Gastrocnemius medialis (tissue), 4 donors: ENCODE results near the gene CNNM4. TPM values are rescaled to one million over a fixed set of nuclear protein-coding genes. Genes with fewer than 3 reads are reported as not detected.
"Not testable (repeated sequence)": the region's sequence is repeated elsewhere in the genome, so short reads cannot be mapped to it uniquely, and the experiment has no call there.

Experiments used
- ATAC-seq, 2 donors: fragments of 150-250 bp; one replicate each; pipeline ENCODE4 v1.9.1; 2016
- DNase-seq, 2 donors: peaks; one replicate each; pipeline ENCODE4 v3.0.0-alpha.2; 2019
- H3K27ac ChIP-seq, 4 donors: fragments of 200-600 bp; sonication (generic); 1 replicate in 1 of 4; 2 replicates in 3 of 4; pipeline ENCODE4 v1.5.1; 2016 to 2018; ENCODE audit warnings: mild to moderate bottlenecking in 2 of 4, moderate library complexity in 1 of 4
- H3K27me3 ChIP-seq, 3 donors: fragments of 200-600 bp; sonication (generic) in 2 of 3; 1 replicate in 1 of 3; 2 replicates in 2 of 3; pipeline versions ENCODE4 v1.5.1 to v1.6.0; 2016 to 2019; ENCODE audit warnings: mild to moderate bottlenecking in 1 of 3, moderate library complexity in 1 of 3
- H3K36me3 ChIP-seq, 2 donors: fragments of 200-600 bp; sonication (generic) in 1 of 2; one replicate each; pipeline ENCODE4 v1.5.1; 2017 to 2018
- H3K4me1 ChIP-seq, 2 donors: fragments of 200-600 bp; sonication (generic) in 1 of 2; one replicate each; pipeline ENCODE4 v1.5.1; 2016 to 2017; ENCODE audit warnings: mild to moderate bottlenecking in 2 of 2
- H3K4me3 ChIP-seq, 4 donors: fragments of 200-600 bp; sonication (generic) in 3 of 4; 1 replicate in 1 of 4; 2 replicates in 3 of 4; pipeline ENCODE4 v1.5.1; 2016 to 2019; ENCODE audit warnings: mild to moderate bottlenecking in 2 of 4
- H3K9me3 ChIP-seq, 3 donors: fragments of 200-600 bp; sonication (generic) in 2 of 3; 1 replicate in 1 of 3; 2 replicates in 2 of 3; pipeline ENCODE4 v1.5.1; 2016 to 2019
- POLR2A ChIP-seq, 2 donors: fragments of 450-650 bp; IDR thresholded peaks; one replicate each; pipeline ENCODE4 v1.6.1; 2017; ENCODE audit warnings: antibody characterized with exemption in 2 of 2, mild to moderate bottlenecking in 2 of 2, moderate library complexity in 2 of 2
- in situ Hi-C, 4 donors: fragments of 200-750 bp; cut with MboI; loops; one replicate each; pipeline versions ENCODE4 v1.15.0 to v1.8.0; 2017; ENCODE audit warnings: low sequenced_read_pairs in 4 of 4
- intact Hi-C: fragments of 100-400 bp; cut with DNase I; formaldehyde crosslinking; loops from one replicate; pipeline ENCODE4 v1.15.1; 2023; ENCODE audit warnings: low total_unique reads
- total RNA-seq, 4 donors: library from RNA; depleted of rRNA; stranded (reverse); fragments of >200 nt; gene quantifications; one replicate each; pipeline versions ENCODE4 v1.1.0 to v1.2.3, GENCODE V29; 2016
- TF ChIP-seq, protein P1 (sequence below), 5 experiments: fragments of 450-650 bp in 3 of 5; fragments of 200-600 bp in 2 of 5; sonication (generic) in 2 of 5; IDR thresholded peaks in 4 of 5; conservative IDR thresholded peaks in 1 of 5; 1 replicate in 4 of 5; 2 replicates in 1 of 5; pipeline ENCODE4 v1.5.1; 2016 to 2019; ENCODE audit warnings: antibody characterized with exemption in 5 of 5, mild to moderate bottlenecking in 3 of 5, moderate library complexity in 3 of 5

Gene CNNM4
- total RNA-seq, 4 donors from 2014 or later: 5.4 to 20.1 (median 9.1) TPM

GRCh38 chr2:96792772-96793749 lies 32.4 kb downstream of the CNNM4 start:
- peak overlapping the region; percentile 62 to 92 (median 80) for H3K27ac ChIP-seq
- in situ Hi-C loops: no loop called here

GRCh38 chr2:96795076-96795475 lies 34.4 kb downstream of the CNNM4 start:
- in situ Hi-C loops (no loop called here), intact Hi-C loops (no loop called here)
- Histone ChIP-seq H3K27ac (peak overlapping the region in 1 of 4 donors; percentile 11), H3K4me3 (no peak overlapping the region), H3K4me1 (peaks cover 7 to 10% of the 10 kb centered on the region in 2 donors), H3K9me3 (no peaks in the 10 kb centered on the region), H3K36me3 (peaks cover 0 to 23% of the 10 kb centered on the region in 2 donors), H3K27me3 (no peaks in the 10 kb centered on the region)
- DNase-seq: no peak
- TF ChIP-seq, protein P1, sequence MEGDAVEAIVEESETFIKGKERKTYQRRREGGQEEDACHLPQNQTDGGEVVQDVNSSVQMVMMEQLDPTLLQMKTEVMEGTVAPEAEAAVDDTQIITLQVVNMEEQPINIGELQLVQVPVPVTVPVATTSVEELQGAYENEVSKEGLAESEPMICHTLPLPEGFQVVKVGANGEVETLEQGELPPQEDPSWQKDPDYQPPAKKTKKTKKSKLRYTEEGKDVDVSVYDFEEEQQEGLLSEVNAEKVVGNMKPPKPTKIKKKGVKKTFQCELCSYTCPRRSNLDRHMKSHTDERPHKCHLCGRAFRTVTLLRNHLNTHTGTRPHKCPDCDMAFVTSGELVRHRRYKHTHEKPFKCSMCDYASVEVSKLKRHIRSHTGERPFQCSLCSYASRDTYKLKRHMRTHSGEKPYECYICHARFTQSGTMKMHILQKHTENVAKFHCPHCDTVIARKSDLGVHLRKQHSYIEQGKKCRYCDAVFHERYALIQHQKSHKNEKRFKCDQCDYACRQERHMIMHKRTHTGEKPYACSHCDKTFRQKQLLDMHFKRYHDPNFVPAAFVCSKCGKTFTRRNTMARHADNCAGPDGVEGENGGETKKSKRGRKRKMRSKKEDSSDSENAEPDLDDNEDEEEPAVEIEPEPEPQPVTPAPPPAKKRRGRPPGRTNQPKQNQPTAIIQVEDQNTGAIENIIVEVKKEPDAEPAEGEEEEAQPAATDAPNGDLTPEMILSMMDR (IDR thresholded peaks at IDR 0.05 in 4 of 5, conservative IDR thresholded peaks at IDR 0.05 in 1 of 5): no peak
- TF ChIP-seq POLR2A (IDR thresholded peaks at IDR 0.05): no peak
- no peak for ATAC-seq

More at GRCh38 chr2:96792772-96793749, 32.4 kb downstream of the CNNM4 start:
- DNase-seq (no peak), ATAC-seq (peak in 1 of 2 donors; percentile 19)
- no peaks in the 10 kb centered on the region for H3K27me3 ChIP-seq
- H3K9me3 ChIP-seq: no peaks in the 10 kb centered on the region
- peaks cover 13 to 22% of the 10 kb centered on the region in 2 donors for H3K4me1 ChIP-seq
- intact Hi-C loops: no loop called here
- no peak overlapping the region for H3K4me3 ChIP-seq
- H3K36me3 ChIP-seq: peaks cover 0 to 10% of the 10 kb centered on the region in 2 donors
- no peak for TF ChIP-seq POLR2A (IDR thresholded peaks at IDR 0.05)

DNA sequence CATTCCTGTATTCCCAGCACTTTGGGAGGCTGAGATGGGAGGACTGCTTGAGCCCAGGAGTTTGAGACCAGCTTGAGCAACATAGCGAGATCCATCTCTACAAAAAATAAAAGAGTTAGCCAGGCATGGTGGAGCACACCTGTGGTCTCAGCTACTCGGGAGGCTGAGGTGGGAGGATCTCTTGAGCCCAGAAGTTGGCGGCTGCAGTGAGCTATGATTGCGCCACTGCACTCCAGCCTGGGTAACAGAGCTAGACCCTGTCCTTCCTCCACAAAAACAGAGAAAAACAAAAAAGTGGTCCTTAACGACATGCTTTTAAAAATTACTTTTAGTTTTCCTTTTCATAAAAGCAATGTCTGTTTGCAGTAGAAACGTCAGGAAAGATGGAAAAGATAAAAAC lies 35.8 kb downstream of the CNNM4 start:
- peaks cover 0 to 23% of the 10 kb centered on the region in 2 donors for H3K36me3 ChIP-seq
- peaks cover 11 to 16% of the 10 kb centered on the region in 2 donors for H3K4me1 ChIP-seq
- intact Hi-C loops, ATAC-seq, in situ Hi-C loops, H3K27ac ChIP-seq, DNase-seq, H3K27me3 ChIP-seq, H3K4me3 ChIP-seq, H3K9me3 ChIP-seq: not testable (repeated sequence)

- no peak overlapping the region for H3K4me3 ChIP-seq
- ATAC-seq: no peak
- H3K27me3 ChIP-seq: no peaks in the 10 kb centered on the region
- peaks cover 0 to 23% of the 10 kb centered on the region in 2 donors for H3K36me3 ChIP-seq
- intact Hi-C loops (no loop called here), in situ Hi-C loops (no loop called here)
- no peak overlapping the region for H3K27ac ChIP-seq
- no peak for TF ChIP-seq POLR2A (IDR thresholded peaks at IDR 0.05)
- TF ChIP-seq, protein P1 (IDR thresholded peaks at IDR 0.05 in 4 of 5, conservative IDR thresholded peaks at IDR 0.05 in 1 of 5): no peak
- peaks cover 11 to 16% of the 10 kb centered on the region in 2 donors for H3K4me1 ChIP-seq
- no peaks in the 10 kb centered on the region for H3K9me3 ChIP-seq
- no peak for DNase-seq
Measured at GRCh38 chr2:96797066-96797625, 36.4 kb downstream of the CNNM4 start.

GRCh38 chr2:96798733-96799622 lies 38.3 kb downstream of the CNNM4 start:
- no peaks in the 10 kb centered on the region for H3K9me3 ChIP-seq
- H3K36me3 ChIP-seq: peaks cover 0 to 23% of the 10 kb centered on the region in 2 donors
- no peak overlapping the region for H3K4me3 ChIP-seq
- DNase-seq: no peak
- H3K27ac ChIP-seq: peak overlapping the region; percentile 84 to 90 (median 88)
- intact Hi-C loops: no loop called here
- ATAC-seq: no peak
- in situ Hi-C loops: no loop called here
- no peaks in the 10 kb centered on the region for H3K27me3 ChIP-seq
- TF ChIP-seq, protein P1 (IDR thresholded peaks at IDR 0.05 in 4 of 5, conservative IDR thresholded peaks at IDR 0.05 in 1 of 5): no peak
- no peak for TF ChIP-seq POLR2A (IDR thresholded peaks at IDR 0.05)
- peaks cover 6 to 8% of the 10 kb centered on the region in 2 donors for H3K4me1 ChIP-seq
